Testis (tissue), 3 donors: ENCODE measurements around the gene NKAIN2. TPM values are rescaled to one million over a fixed set of nuclear protein-coding genes. Genes with fewer than 3 reads are reported as not detected.

Experiments
- DNase-seq: peaks from one replicate; pipeline ENCODE4 v3.0.0-alpha.2; 2019
- H3K27ac ChIP-seq, 2 donors: fragments of 200-600 bp; sonication (generic); one replicate each; pipeline ENCODE4 v1.5.1; 2019
- H3K27me3 ChIP-seq: fragments of 200-600 bp; sonication (generic); one replicate; pipeline ENCODE4 v1.5.1; 2019
- H3K36me3 ChIP-seq: fragments of 200-600 bp; sonication (generic); one replicate; pipeline ENCODE4 v1.5.1; 2017; ENCODE audit warnings: low read depth; ENCODE audit errors: missing control alignments
- H3K4me1 ChIP-seq: fragments of 200-600 bp; sonication (generic); one replicate; pipeline ENCODE4 v1.5.1; 2019
- H3K4me3 ChIP-seq, 2 donors: fragments of 200-600 bp; sonication (generic); one replicate each; pipeline ENCODE4 v1.5.1; 2017 to 2019
- H3K9me3 ChIP-seq: fragments of 200-600 bp; sonication (generic); one replicate; pipeline ENCODE4 v1.5.1; 2017
- CTCF ChIP-seq, 3 experiments: fragments of 450-650 bp in 2 of 3; fragments of 200-600 bp in 1 of 3; sonication (generic) in 1 of 3; IDR thresholded peaks; one replicate each; pipeline ENCODE4 v1.5.1; 2016 to 2019; ENCODE audit warnings: antibody characterized with exemption in 3 of 3, mild to moderate bottlenecking in 2 of 3, moderate library complexity in 1 of 3
- POLR2A ChIP-seq: fragments of 450-650 bp; IDR thresholded peaks from one replicate; pipeline ENCODE4 v1.6.1; 2017; ENCODE audit warnings: antibody characterized with exemption, mild to moderate bottlenecking, moderate library complexity
- WGBS, 2 donors: methylation state at CpG; one replicate each; pipeline ENCODE4 v1.1.5; 2018; 5-methylcytosine and 5-hydroxymethylcytosine counted together
- intact Hi-C: fragments of 100-400 bp; cut with DNase I; formaldehyde crosslinking; loops from one replicate; pipeline ENCODE4 v1.15.1; 2023; ENCODE audit warnings: low total_unique reads
- polyA plus RNA-seq: library from polyadenylated mRNA; stranded (reverse); fragments of 350-450 nt; fragmentation: Illumina TruSeq; extraction: RNeasy Lipid Tissue Mini Kit (QIAGEN cat#74804); gene quantifications from one replicate; pipeline ENCODE4 v1.2.3, GENCODE V29; 2014; ENCODE audit warnings: low read depth, low replicate concordance; ENCODE audit not compliant: insufficient read depth
- total RNA-seq, 2 donors: library from RNA; depleted of rRNA; stranded (reverse); fragments of >200 nt; gene quantifications; one replicate each; pipeline ENCODE4 v1.2.3, GENCODE V29; 2016

The NKAIN2 gene
- total and polyA plus RNA-seq, 3 donors from 2014 or later = 0.56 to 1.1 (median 0.71) TPM

GRCh38 chr6:123848347-123848746, 44.7 kb downstream of the NKAIN2 start:
- Histone ChIP-seq H3K4me3 (no peak overlapping the region), H3K27me3 (no peaks in the 10 kb centered on the region), H3K27ac (no peak overlapping the region), H3K4me1 (no peaks in the 10 kb centered on the region), H3K9me3 (no peaks in the 10 kb centered on the region), H3K36me3 (no peaks in the 10 kb centered on the region)
- DNase-seq = no peak
- 88 to 100% methylated on average over 1 to 2 of the region's 2 CpGs for WGBS, 2 donors
- TF ChIP-seq CTCF (IDR thresholded peaks at IDR 0.05) = no peak
- TF ChIP-seq POLR2A = no peak
- intact Hi-C loops = no loop called here

DNA sequence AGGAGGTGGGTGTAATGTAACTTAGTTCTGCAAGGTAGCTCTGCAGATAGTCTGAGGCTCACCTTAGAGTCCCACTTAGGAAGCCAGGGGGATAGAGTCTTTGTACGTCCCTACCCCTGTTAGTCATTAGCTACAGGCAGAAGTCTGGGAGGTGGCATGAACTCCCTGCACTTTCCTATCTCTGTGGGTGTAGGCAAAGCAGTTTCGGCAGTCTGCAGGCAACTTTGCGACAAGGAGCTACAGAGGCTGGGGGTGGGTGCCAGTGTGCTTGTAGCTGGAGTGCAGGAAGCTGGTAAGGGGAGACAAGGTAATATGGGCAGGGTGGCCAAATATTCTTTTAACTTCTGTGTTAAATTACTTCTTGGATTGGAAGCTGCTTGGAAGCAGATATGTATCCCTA, 45.7 kb downstream of the NKAIN2 start:
- no peak for DNase-seq
- H3K9me3 ChIP-seq = no peaks in the 10 kb centered on the region
- WGBS, 2 donors = 44 to 59% methylated on average over 3 of the region's 3 CpGs
- H3K27me3 ChIP-seq = no peaks in the 10 kb centered on the region
- H3K4me1 ChIP-seq = no peaks in the 10 kb centered on the region
- H3K4me3 ChIP-seq = no peak overlapping the region
- no peaks in the 10 kb centered on the region for H3K36me3 ChIP-seq
- no peak overlapping the region for H3K27ac ChIP-seq
- no peak for TF ChIP-seq POLR2A
- TF ChIP-seq CTCF (IDR thresholded peaks at IDR 0.05) = no peak
- intact Hi-C loops = no loop called here

DNA sequence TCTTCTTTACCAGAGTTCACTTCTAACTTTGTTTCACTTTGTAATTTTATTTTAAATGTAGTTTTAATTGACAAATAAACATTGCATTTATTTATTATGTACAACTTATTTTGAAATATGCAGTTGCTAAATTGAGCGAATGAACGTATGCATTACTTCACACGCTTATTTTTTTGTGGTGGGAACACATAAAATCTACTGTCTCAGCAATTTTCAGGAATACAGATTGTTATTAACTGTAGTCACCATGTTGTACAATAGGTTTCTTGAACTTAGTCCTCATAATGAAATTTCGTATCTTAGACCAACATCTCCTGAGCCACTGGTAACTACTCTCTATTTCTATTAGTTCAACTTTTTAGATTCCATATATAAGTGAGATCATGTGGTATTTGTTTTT, 46.9 kb downstream of the NKAIN2 start:
- H3K4me1 ChIP-seq = no peaks in the 10 kb centered on the region
- no peaks in the 10 kb centered on the region for H3K36me3 ChIP-seq
- H3K27ac ChIP-seq = no peak overlapping the region
- intact Hi-C loops = no loop called here
- TF ChIP-seq POLR2A (no peak), CTCF (IDR thresholded peaks at IDR 0.05) (no peak)
- no peak for DNase-seq
- 89 to 97% methylated on average over 4 of the region's 4 CpGs for WGBS, 2 donors
- no peaks in the 10 kb centered on the region for H3K27me3 ChIP-seq
- no peaks in the 10 kb centered on the region for H3K9me3 ChIP-seq
- H3K4me3 ChIP-seq = no peak overlapping the region

DNA sequence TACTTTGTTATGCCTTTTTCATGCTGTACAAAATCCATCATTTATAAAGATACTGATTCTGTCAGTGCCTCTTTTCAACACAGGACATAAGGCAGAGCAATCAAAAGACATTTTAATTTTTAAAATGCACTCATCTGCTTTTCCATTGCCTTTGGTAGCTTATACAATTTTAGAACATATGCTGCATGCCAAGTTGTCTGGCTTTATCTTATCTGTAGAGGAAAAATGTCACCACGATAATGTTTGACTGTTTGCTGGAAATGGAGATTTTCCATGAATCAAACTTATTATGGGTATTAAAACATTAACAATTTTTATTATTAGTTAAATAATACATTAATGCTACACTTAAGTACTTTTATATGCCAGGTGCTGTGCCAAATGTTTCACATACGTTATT, 50.5 kb downstream of the NKAIN2 start:
- intact Hi-C loops = no loop called here
- WGBS, 2 donors = 46 to 51% methylated on average over 2 of the region's 2 CpGs
- Histone ChIP-seq H3K4me1 (no peaks in the 10 kb centered on the region), H3K27me3 (no peaks in the 10 kb centered on the region), H3K9me3 (no peaks in the 10 kb centered on the region), H3K4me3 (no peak overlapping the region), H3K36me3 (no peaks in the 10 kb centered on the region), H3K27ac (no peak overlapping the region)
- no peak for DNase-seq
- no peak for TF ChIP-seq POLR2A
- no peak for TF ChIP-seq CTCF (IDR thresholded peaks at IDR 0.05)

GRCh38 chr6:123855506-123855905, 51.8 kb downstream of the NKAIN2 start:
- TF ChIP-seq CTCF (IDR thresholded peaks at IDR 0.05) (no peak), POLR2A (no peak)
- Histone ChIP-seq H3K27ac (no peak overlapping the region), H3K4me3 (no peak overlapping the region), H3K27me3 (no peaks in the 10 kb centered on the region), H3K36me3 (no peaks in the 10 kb centered on the region), H3K9me3 (no peaks in the 10 kb centered on the region), H3K4me1 (no peaks in the 10 kb centered on the region)
- DNase-seq = no peak
- WGBS, 2 donors = 47 to 56% methylated on average over 2 of the region's 2 CpGs
- intact Hi-C loops = no loop called here
